Stimulated activated CD4-positive, alpha-beta T cell treated with anti-CD3 and anti-CD28 coated beads, Interleukin-4, amount 100 ng/mL, for 4 hours (primary cell): Measurements from ENCODE around the gene HLA-DQB2.

Source experiments
- DNase-seq, 2 experiments: peaks; one replicate each; pipeline ENCODE4 v3.0.0-alpha.2; 2020

Gene HLA-DQB2

DNA sequence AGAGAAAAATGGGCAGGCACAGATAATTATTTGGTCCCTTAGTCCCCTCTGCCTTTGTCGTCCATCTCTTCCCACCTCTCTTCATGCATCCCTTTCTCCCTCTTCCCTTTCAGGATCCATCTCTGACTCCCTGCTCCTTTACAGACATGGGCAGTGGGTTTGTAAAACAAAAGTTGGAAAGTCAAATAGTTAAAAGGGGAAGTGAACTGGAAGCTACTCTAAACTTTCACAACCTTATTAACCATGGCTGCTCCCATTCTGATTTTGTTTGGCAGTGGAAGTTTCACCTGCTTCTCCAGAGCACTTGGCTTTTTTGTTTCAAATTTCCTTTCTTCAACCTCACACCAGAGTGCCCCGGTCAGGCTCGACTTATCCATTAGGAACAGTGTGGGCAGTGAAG lies 21.0 kb downstream of the HLA-DQB2 start:
- no peak for DNase-seq

DNA sequence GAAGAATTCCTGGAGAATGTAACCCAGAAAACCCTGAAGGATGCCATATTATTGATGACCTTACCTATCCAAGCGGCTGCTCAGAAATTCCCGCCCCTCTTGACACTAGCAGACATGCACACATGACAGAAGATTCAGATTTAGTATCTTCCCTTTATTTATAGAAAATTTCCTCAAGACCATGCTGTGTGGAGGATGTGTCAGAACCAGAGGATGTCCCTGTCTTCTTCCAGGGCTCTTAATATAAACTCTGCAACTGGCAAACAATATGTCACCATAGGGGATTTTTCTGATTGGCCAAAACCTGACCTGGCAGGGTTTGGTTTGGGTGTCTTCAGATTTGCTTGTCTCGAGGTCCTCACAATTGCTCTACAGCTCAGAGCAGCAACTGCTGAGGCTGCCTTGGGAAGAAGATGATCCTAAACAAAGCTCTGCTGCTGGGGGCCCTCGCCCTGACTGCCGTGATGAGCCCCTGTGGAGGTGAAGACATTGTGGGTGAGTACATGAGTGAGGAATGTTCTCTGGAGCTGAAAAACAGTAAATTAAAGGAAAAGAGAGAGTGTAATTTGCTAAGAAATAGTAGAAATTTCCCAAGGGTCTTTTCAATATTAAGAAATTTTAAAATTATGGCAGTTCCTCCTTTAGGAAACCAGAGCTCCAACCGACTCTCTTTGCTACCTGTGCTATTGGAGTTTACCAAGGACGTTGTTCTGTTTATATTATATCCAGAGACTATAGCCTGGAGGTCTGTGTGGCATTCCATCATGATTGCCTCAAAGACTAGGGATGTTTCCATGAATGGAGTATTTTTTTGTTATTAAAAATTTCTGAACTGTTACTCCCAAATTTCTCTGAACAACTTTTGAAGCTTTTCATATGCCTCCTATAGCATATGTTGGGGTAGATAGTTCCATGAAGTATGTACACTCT lies 22.0 kb downstream of the HLA-DQB2 start, which contains the start of gene HLA-DQA2:
Gene HLA-DQA2, plus strand, starts transcription at position 361 of the 930 bp plus-strand sequence. Its CDS starts 53 bp downstream, at position 414.
- DNase-seq: no peak

- no peak for DNase-seq
Observed at GRCh38 chr6:32738126-32738525, 25.2 kb downstream of the HLA-DQB2 start.

GRCh38 chr6:32718879-32719278 lies 44.5 kb downstream of the HLA-DQB2 start:
- DNase-seq: no peak

DNA sequence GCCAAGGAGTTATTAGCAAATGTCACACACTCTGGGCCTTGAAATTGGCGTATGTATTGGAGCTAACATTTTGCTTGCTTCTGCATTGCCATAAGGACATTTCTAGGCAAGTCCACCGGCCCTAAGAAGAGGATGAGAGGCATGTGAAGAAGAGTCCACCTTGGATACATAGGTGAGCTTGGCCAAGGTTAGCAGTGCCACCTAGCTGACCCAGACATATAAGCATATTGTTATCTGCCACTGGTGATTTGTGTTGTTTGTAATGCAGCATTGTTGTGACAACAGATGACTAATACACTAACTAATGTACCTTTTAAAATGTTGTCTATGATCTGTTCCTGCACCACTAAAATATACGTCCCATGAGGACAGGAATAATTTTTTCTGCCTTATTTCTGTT lies 46.9 kb downstream of the HLA-DQB2 start:
- no peak for DNase-seq

- no peak for DNase-seq
Observed at GRCh38 chr6:32713241-32713640, 50.1 kb downstream of the HLA-DQB2 start.

GRCh38 chr6:32709625-32710024 lies 53.7 kb downstream of the HLA-DQB2 start:
- no peak for DNase-seq
